K562 (cell line): ENCODE measurements around the gene HEMGN. TPM values are rescaled to one million over a fixed set of nuclear protein-coding genes. Genes with fewer than 3 reads are reported as not detected.

ENCODE experiments used
- ATAC-seq: fragments of 200-7000 bp; cut with Tn5 transposase; 3 replicates; pipeline ENCODE4 v1.9.1; 2020; ENCODE audit warnings: moderate library complexity
- BruUV-seq: library from RNA; stranded (reverse); fragments of 400-500 nt; replicated peaks from 2 replicates; lab custom pipeline; 2021; lab: Mats Ljungman, UMichigan
- CTCF ChIA-PET: fragments of 300-600 bp; formaldehyde crosslinking; extraction: SDS; loops from one replicate; lab custom pipeline; 2021; ENCODE audit warnings: low intra/inter-chr PET ratio; lab: Yijun Ruan, JAX
- POLR2A ChIA-PET: fragments of 300-600, 350-650 bp; sonication (Branson Sonifier 250); formaldehyde crosslinking; extraction: SDS; loops from one replicate; lab custom pipeline; 2021; ENCODE audit warnings: antibody characterized with exemption, inconsistent platforms; lab: Yijun Ruan, JAX
- DNase-seq, 4 experiments: peaks; one replicate each; pipeline versions ENCODE4 v3.0.0 to v3.0.0-alpha.2; 2011 to 2018; ENCODE audit warnings: low spot score in 3 of 4, mixed read lengths in 3 of 4; ENCODE audit errors: extremely low read depth in 1 of 4
- FAIRE-seq: peaks from 2 replicates; lab custom pipeline; 2011; peaks lifted over from hg19 to GRCh38; lab: Jason Lieb, UNC
- H2AFZ ChIP-seq: 2 replicates; pipeline ENCODE4 v1.6.0; 2011; ENCODE audit warnings: low read depth, low read length, control low read depth, inconsistent platforms
- H3K27ac ChIP-seq: fragments of 200-600 bp; 3 replicates; pipeline ENCODE4 v1.8.0; 2011; ENCODE audit warnings: low read depth, mild to moderate bottlenecking, control low read depth, inconsistent platforms, low read length, moderate library complexity, mixed read lengths; ENCODE audit errors: extremely low read depth
- H3K27me3 ChIP-seq, 2 experiments: fragments of 300-600 bp in 1 of 2; 2 replicates in 1 of 2; 3 replicates in 1 of 2; pipeline versions ENCODE4 v1.6.0 to v1.8.0; 2011; ENCODE audit warnings: inconsistent platforms in 2 of 2, low read length in 2 of 2, mild to moderate bottlenecking in 1 of 2, mixed read lengths in 1 of 2, moderate library complexity in 1 of 2; ENCODE audit not compliant: control insufficient read depth in 2 of 2, insufficient read depth in 2 of 2
- H3K36me3 ChIP-seq: fragments of 300-600 bp; 3 replicates; pipeline ENCODE4 v1.8.0; 2011; ENCODE audit warnings: mild to moderate bottlenecking, low read length, inconsistent platforms; ENCODE audit not compliant: control insufficient read depth, insufficient read depth
- H3K4me1 ChIP-seq, 2 experiments: fragments of 200-600 bp in 1 of 2; replicated peaks in 1 of 2; 2 replicates in 1 of 2; 3 replicates in 1 of 2; pipeline versions ENCODE4 v1.5.1 to v1.8.0; 2011; ENCODE audit warnings: inconsistent platforms in 2 of 2, low read length in 2 of 2, mild to moderate bottlenecking in 1 of 2, mixed read lengths in 1 of 2, moderate library complexity in 1 of 2; ENCODE audit not compliant: control insufficient read depth in 2 of 2, insufficient read depth in 2 of 2
- H3K4me2 ChIP-seq: 2 replicates; pipeline ENCODE4 v1.6.1; 2011; ENCODE audit warnings: low read length, control low read depth, inconsistent platforms, mixed read lengths; ENCODE audit not compliant: insufficient read depth
- H3K4me3 ChIP-seq: fragments of 200-600 bp; sonication (generic), shearing (Covaris generic); 2 replicates; pipeline ENCODE4 v1.5.1; 2016; ENCODE audit warnings: control low read depth, inconsistent platforms
- H3K79me2 ChIP-seq: fragments of 200-600 bp; 3 replicates; pipeline ENCODE4 v1.8.0; 2011; ENCODE audit warnings: low read length, inconsistent platforms; ENCODE audit not compliant: control insufficient read depth, insufficient read depth
- H3K9ac ChIP-seq, 2 experiments: 2 replicates each; pipeline versions ENCODE4 v1.6.0 to v1.6.1; 2011; ENCODE audit warnings: low read depth in 2 of 2, low read length in 2 of 2, control low read depth in 1 of 2, inconsistent platforms in 1 of 2, mild to moderate bottlenecking in 1 of 2, mixed read lengths in 1 of 2; ENCODE audit not compliant: insufficient read depth in 1 of 2
- H3K9me1 ChIP-seq: one replicate; pipeline ENCODE4 v1.6.0; 2011; ENCODE audit warnings: inconsistent platforms, mild to moderate bottlenecking, low read length, moderate library complexity; ENCODE audit not compliant: control insufficient read depth, insufficient read depth
- H3K9me3 ChIP-seq: replicated peaks from 2 replicates; pipeline ENCODE4 v1.5.1; 2011; ENCODE audit warnings: low read depth, low read length, inconsistent platforms; ENCODE audit not compliant: control insufficient read depth, insufficient read depth
- H4K20me1 ChIP-seq: replicated peaks from 2 replicates; pipeline ENCODE4 v1.6.1; 2011; ENCODE audit warnings: low read length, inconsistent platforms, mixed read lengths; ENCODE audit not compliant: control insufficient read depth, insufficient read depth
- ARHGAP35 ChIP-seq: fragments of 450-650 bp; IDR thresholded peaks from 2 replicates; pipeline ENCODE4 v1.6.1; 2018; ENCODE audit not compliant: partially characterized antibody
- EHMT2 ChIP-seq: fragments of 450-650 bp; IDR thresholded peaks from 2 replicates; pipeline ENCODE4 v1.6.1; 2018; ENCODE audit warnings: antibody characterized with exemption
- HLTF ChIP-seq: fragments of 450-650 bp; IDR thresholded peaks from 2 replicates; pipeline ENCODE4 v1.6.1; 2016
- MEIS2 ChIP-seq: fragments of 450-650 bp; IDR thresholded peaks from 2 replicates; pipeline ENCODE4 v1.6.1; 2014; ENCODE audit warnings: mild to moderate bottlenecking; ENCODE audit not compliant: partially characterized antibody
- NCOA4 ChIP-seq: fragments of 450-650 bp; IDR thresholded peaks from 2 replicates; pipeline ENCODE4 v1.6.1; 2018; ENCODE audit warnings: mild to moderate bottlenecking; ENCODE audit not compliant: partially characterized antibody
- NR3C1 ChIP-seq: sonication (generic); formaldehyde crosslinking; IDR thresholded peaks from 2 replicates; pipeline ENCODE4 v1.8.1; 2022; ENCODE audit warnings: missing genetic modification reagents
- PPARD ChIP-seq: fragments of 250-450 bp; sonication (Bioruptor Pico); IDR thresholded peaks from 2 replicates; pipeline ENCODE4 v1.8.0; 2022; ENCODE audit warnings: inconsistent platforms, mild to moderate bottlenecking, moderate library complexity
- SIN3A ChIP-seq, 2 experiments: fragments of 150-350 bp in 1 of 2; IDR thresholded peaks; 2 replicates each; pipeline ENCODE4 v1.6.1; 2011 to 2016; ENCODE audit warnings: borderline replicate concordance in 2 of 2, low read depth in 2 of 2, low read length in 2 of 2, mild to moderate bottlenecking in 2 of 2, moderate library complexity in 2 of 2; ENCODE audit not compliant: control insufficient read depth in 1 of 2
- SRSF3 ChIP-seq: fragments of 200-400 bp; formaldehyde crosslinking; IDR thresholded peaks from 2 replicates; pipeline ENCODE4 v1.6.1; 2016; ENCODE audit warnings: mild to moderate bottlenecking, low read length, moderate library complexity; ENCODE audit not compliant: insufficient read depth
- THRAP3 ChIP-seq: fragments of 450-650 bp; IDR thresholded peaks from 2 replicates; pipeline ENCODE4 v1.6.1; 2016; ENCODE audit warnings: mild to moderate bottlenecking, inconsistent platforms, borderline replicate concordance
- WHSC1 ChIP-seq: IDR thresholded peaks from one replicate; pipeline ENCODE4 v1.6.1; 2012; ENCODE audit warnings: low read length, control low read depth, inconsistent platforms
- WGBS: fragments of 100-300 bp; shearing (Covaris generic); methylation state at CpG from one replicate; pipeline ENCODE4 v1.1.6; 2016; ENCODE audit warnings: low coverage, mixed read lengths; ENCODE audit not compliant: insufficient coverage; ENCODE audit errors: missing lambda C conversion rate; 5-methylcytosine and 5-hydroxymethylcytosine counted together
- in situ Hi-C: fragments of 300-500 bp; cut with MboI; formaldehyde crosslinking; loops from 4 replicates; pipeline ENCODE4 v1.15.0; 2018; ENCODE audit warnings: inconsistent platforms, mixed read lengths
- intact Hi-C: fragments of 100-400 bp; cut with micrococcal nuclease; formaldehyde crosslinking; loops from 2 replicates; pipeline ENCODE4 v1.14.2; 2022
- polyA plus RNA-seq, 8 experiments: library from polyadenylated mRNA; depleted of rRNA in 4 of 8; stranded (reverse) in 5 of 8; unstranded in 3 of 8; fragments of >200 nt; fragmentation: Nextera tagmentation in 2 of 8; fragmentation: Illumina TruSeq in 1 of 8; extraction: Ambion mirVana in 2 of 8; extraction: Trizol in 1 of 8; gene quantifications; 2 replicates each; pipeline versions ENCODE4 v1.2.1 to v1.2.3, GENCODE V29; 2011 to 2014; ENCODE audit warnings: inconsistent platforms in 1 of 8, missing spikeins in 1 of 8
- total RNA-seq, 7 experiments: library from RNA; depleted of rRNA in 6 of 7; stranded (reverse); fragments of >200 nt in 6 of 7; fragmentation: Illumina TruSeq in 2 of 7; extraction: Trizol in 2 of 7; gene quantifications; 2 replicates each; pipeline versions ENCODE4 v1.2.1 to v1.2.3, GENCODE V29; 2011 to 2021; ENCODE audit warnings: low replicate concordance in 1 of 7
- TF ChIP-seq, protein P1 (sequence below), 2 experiments: IDR thresholded peaks; 2 replicates each; pipeline ENCODE4 v1.6.1; 2012; ENCODE audit warnings: improper control_type of control experiment in 2 of 2, low read depth in 2 of 2, low read length in 2 of 2, borderline replicate concordance in 1 of 2
- TF ChIP-seq, protein P2 (sequence below): IDR thresholded peaks from 2 replicates; pipeline ENCODE4 v1.6.1; 2016; ENCODE audit warnings: missing genetic modification characterization, missing compliant biosample characterization
- TF ChIP-seq, protein P3 (sequence below): fragments of 450-650 bp; formaldehyde crosslinking; conservative IDR thresholded peaks from 2 replicates; pipeline ENCODE4 v1.4.0; 2022; ENCODE audit warnings: mild to moderate bottlenecking, missing genetic modification characterization
- TF ChIP-seq, protein P4 (sequence below), 2 experiments: fragments of 450-650 bp; IDR thresholded peaks; 2 replicates each; pipeline ENCODE4 v1.6.1; 2016

Gene HEMGN
- total and polyA plus RNA-seq, 9 of the 15 experiments (the other 6 are each of a cell fraction or from before 2014, with no cell fraction given) = 56.3 to 258 (median 137) TPM

DNA sequence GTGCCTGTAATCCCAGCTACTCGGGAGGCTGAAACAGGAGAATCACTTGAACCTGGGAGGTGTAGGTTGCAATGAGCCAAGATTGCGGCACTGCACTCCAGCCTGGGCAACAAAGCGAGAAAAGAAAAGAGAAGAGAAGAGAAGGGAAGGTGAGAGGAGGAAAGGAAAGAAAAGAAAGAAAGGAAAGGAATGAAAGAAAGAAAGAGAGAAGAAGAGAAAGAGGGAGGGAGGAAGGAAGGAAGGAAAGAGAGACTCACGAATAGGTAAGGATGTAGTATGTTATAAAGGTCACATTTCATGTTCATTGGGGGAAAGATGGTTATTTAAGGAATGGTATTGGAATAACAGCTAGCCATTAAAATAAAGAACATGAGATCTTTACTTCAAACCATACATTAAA, 34.8 kb upstream of the HEMGN start:
- TF ChIP-seq, protein P1, sequence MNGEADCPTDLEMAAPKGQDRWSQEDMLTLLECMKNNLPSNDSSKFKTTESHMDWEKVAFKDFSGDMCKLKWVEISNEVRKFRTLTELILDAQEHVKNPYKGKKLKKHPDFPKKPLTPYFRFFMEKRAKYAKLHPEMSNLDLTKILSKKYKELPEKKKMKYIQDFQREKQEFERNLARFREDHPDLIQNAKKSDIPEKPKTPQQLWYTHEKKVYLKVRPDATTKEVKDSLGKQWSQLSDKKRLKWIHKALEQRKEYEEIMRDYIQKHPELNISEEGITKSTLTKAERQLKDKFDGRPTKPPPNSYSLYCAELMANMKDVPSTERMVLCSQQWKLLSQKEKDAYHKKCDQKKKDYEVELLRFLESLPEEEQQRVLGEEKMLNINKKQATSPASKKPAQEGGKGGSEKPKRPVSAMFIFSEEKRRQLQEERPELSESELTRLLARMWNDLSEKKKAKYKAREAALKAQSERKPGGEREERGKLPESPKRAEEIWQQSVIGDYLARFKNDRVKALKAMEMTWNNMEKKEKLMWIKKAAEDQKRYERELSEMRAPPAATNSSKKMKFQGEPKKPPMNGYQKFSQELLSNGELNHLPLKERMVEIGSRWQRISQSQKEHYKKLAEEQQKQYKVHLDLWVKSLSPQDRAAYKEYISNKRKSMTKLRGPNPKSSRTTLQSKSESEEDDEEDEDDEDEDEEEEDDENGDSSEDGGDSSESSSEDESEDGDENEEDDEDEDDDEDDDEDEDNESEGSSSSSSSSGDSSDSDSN (IDR thresholded peaks at IDR 0.05; ENCODE audit: borderline replicate concordance in 1 of 2, low read depth in 2 of 2, low read length in 2 of 2) = no peak
- TF ChIP-seq HLTF (0 out of 2 replicates have a peak, but pooled peaks have one; percentile 27), SRSF3 (no peak), NCOA4 (peak; percentile 59), SIN3A (IDR thresholded peaks at IDR 0.05; ENCODE audit: borderline replicate concordance in 2 of 2, control insufficient read depth in 1 of 2, low read depth in 2 of 2, low read length in 2 of 2) (no peak), MEIS2 (no peak), WHSC1 (no peak), NR3C1 (CRISPR knock-in tag) (no peak), EHMT2 (no peak), PPARD (CRISPR knock-in tag) (no peak), ARHGAP35 (peak; percentile 34), THRAP3 (0 out of 2 replicates have a peak, but pooled peaks have one; percentile 37)
- TF ChIP-seq, protein P2, sequence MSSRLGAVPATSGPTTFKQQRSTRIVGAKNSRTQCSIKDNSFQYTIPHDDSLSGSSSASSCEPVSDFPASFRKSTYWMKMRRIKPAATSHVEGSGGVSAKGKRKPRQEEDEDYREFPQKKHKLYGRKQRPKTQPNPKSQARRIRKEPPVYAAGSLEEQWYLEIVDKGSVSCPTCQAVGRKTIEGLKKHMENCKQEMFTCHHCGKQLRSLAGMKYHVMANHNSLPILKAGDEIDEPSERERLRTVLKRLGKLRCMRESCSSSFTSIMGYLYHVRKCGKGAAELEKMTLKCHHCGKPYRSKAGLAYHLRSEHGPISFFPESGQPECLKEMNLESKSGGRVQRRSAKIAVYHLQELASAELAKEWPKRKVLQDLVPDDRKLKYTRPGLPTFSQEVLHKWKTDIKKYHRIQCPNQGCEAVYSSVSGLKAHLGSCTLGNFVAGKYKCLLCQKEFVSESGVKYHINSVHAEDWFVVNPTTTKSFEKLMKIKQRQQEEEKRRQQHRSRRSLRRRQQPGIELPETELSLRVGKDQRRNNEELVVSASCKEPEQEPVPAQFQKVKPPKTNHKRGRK (tag) = peak; percentile 39; the same call in 1 of the 2 replicates
- TF ChIP-seq, protein P3, sequence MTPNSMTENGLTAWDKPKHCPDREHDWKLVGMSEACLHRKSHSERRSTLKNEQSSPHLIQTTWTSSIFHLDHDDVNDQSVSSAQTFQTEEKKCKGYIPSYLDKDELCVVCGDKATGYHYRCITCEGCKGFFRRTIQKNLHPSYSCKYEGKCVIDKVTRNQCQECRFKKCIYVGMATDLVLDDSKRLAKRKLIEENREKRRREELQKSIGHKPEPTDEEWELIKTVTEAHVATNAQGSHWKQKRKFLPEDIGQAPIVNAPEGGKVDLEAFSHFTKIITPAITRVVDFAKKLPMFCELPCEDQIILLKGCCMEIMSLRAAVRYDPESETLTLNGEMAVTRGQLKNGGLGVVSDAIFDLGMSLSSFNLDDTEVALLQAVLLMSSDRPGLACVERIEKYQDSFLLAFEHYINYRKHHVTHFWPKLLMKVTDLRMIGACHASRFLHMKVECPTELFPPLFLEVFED (CRISPR knock-in tag) = no peak
- TF ChIP-seq, protein P4, sequence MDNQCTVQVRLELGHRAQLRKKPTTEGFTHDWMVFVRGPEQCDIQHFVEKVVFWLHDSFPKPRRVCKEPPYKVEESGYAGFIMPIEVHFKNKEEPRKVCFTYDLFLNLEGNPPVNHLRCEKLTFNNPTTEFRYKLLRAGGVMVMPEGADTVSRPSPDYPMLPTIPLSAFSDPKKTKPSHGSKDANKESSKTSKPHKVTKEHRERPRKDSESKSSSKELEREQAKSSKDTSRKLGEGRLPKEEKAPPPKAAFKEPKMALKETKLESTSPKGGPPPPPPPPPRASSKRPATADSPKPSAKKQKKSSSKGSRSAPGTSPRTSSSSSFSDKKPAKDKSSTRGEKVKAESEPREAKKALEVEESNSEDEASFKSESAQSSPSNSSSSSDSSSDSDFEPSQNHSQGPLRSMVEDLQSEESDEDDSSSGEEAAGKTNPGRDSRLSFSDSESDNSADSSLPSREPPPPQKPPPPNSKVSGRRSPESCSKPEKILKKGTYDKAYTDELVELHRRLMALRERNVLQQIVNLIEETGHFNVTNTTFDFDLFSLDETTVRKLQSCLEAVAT (IDR thresholded peaks at IDR 0.05) = 0 out of 4 replicates have a peak, but pooled peaks of 1 of the 2 experiments have one; percentile 35
- POLR2A ChIA-PET = interaction anchor here (1.4 to 8.3 kb wide), 4 partner anchors 8 to 13 kb away, joined by 6 to 84 read pairs (median 8); partner anchors contain the start of gene ANP32B
- Histone ChIP-seq H3K4me3 (no peak overlapping the region), H3K9me3 (peaks cover 4% of the 10 kb centered on the region; the same call in 1 of the 2 replicates), H3K4me2 (no peak overlapping the region), H3K9me1 (no peaks in the 10 kb centered on the region), H3K27me3 (no peaks in the 10 kb centered on the region), H3K36me3 (no peaks in the 10 kb centered on the region), H4K20me1 (no peaks in the 10 kb centered on the region), H3K4me1 (peaks cover 5 to 13% of the 10 kb centered on the region in 2 experiments; a peak in 4 of 5 replicates), H2AFZ (no peak overlapping the region), H3K79me2 (no peaks in the 10 kb centered on the region), H3K9ac (no peak overlapping the region), H3K27ac (no peak overlapping the region)
- DNase-seq (no peak), FAIRE-seq (no peak), ATAC-seq (no peak)
- intact Hi-C loops (no loop called here), in situ Hi-C loops (no loop called here)
- no TSS peak for BruUV-seq
- WGBS = 77% methylated on average over 4 of the region's 4 CpGs
- CTCF ChIA-PET = no interaction called here
